Measurements from ENCODE around the gene IGSF9.
"Not testable (repeated sequence)": the region's sequence is repeated elsewhere in the genome, so short reads cannot be mapped to it uniquely, and the experiment has no call there.

IGSF9 gene

GRCh38 chr1:159918352-159919200, 26.8 kb downstream of the IGSF9 start:
- Mint-ChIP-seq H3K4me1 (ENCODE audit: low read depth) (peaks cover 74% of the 10 kb centered on the region), H3K9me3 (no peaks in the 10 kb centered on the region), H3K36me3 (ENCODE audit: low read depth) (peaks cover 92% of the 10 kb centered on the region), H3K27ac (peak overlapping the region; percentile 78), H3K4me3 (no peak overlapping the region), H3K27me3 (no peaks in the 10 kb centered on the region)
- no peak for DNase-seq

GRCh38 chr1:159917533-159918351, 27.7 kb downstream of the IGSF9 start:
- DNase-seq = no peak
- no peak overlapping the region for H3K4me3 Mint-ChIP-seq
- H3K9me3 Mint-ChIP-seq = no peaks in the 10 kb centered on the region
- peak overlapping the region; percentile 78 for H3K27ac Mint-ChIP-seq
- H3K36me3 Mint-ChIP-seq (ENCODE audit: low read depth) = peaks cover 83% of the 10 kb centered on the region
- H3K27me3 Mint-ChIP-seq = no peaks in the 10 kb centered on the region
- H3K4me1 Mint-ChIP-seq (ENCODE audit: low read depth) = peaks cover 71% of the 10 kb centered on the region

DNA sequence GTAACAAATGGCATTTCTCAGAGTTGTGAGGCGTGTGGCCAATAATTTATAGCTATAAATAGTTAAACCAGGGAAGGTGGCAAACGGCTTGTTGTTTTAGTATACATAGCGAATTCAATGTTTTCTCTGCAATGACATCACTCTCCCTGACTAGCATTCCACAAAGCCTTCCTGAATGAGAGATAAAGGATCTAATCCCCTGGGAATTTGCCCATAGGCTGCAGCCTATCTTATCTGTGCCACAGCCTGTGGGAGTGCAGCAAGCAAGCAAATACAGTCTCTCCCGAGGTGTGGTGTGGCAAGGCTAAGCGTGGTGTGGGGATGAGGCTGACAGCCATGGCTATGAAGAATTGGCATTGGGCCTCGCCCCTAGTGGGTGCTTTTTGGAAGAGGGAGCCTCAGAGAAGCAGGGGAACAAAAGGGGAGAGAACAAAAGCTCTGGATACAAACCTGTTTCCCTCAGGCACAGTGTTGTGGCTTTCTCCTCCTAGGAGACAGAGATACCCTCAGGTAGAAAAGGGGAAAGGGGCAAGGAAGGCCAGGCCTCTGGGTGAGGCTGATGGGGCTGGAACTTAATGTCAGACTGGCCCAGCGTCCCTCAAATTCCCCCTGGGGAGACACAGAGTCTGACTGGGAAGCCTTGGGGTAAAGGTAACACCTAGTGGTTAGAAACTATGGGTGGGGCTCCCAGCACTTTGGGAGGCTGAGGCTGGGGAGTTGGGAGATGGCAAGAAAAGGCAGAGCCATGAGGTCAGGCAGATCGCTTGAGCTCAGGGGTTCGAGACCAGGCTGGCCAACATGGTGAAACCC, 29.0 kb downstream of the IGSF9 start:
- Mint-ChIP-seq H3K9me3 (no peaks in the 10 kb centered on the region), H3K4me1 (ENCODE audit: low read depth) (peaks cover 71% of the 10 kb centered on the region), H3K27ac (peak overlapping the region; percentile 75), H3K4me3 (no peak overlapping the region), H3K27me3 (no peaks in the 10 kb centered on the region), H3K36me3 (ENCODE audit: low read depth) (peaks cover 70% of the 10 kb centered on the region)
- no peak for DNase-seq

DNA sequence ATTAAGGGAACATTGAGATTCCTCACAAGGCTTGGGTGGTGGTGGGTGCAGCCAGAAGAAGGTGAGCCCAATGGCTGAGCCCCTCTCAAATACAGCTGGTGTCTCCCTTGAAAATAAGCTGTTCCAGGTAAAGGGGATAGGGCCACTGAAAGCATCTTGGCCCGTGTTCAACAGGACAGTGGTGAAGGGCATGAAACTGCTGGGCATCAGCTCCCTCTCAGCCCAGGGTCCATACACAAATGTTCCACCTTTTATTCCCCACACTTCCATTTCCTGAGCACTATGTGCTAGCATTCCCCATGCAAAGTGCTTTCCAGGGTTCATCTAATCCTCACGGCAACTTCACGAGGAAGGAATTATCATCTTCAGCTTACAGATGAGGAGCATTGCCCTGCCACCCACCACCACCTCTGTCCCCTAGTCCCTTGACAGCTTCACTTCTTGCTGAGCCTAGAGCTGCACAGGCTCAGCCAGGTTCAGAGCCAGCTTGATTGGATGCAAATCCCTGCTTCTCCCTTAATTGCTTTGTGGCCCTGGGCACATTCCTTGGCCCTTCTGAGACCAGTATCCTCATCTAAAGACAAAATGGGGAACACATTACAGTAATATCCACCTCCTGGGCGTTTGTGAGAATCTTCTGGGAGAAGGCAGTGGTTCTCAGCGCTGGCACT, 29.7 kb downstream of the IGSF9 start:
- peaks cover 63% of the 10 kb centered on the region for H3K36me3 Mint-ChIP-seq (ENCODE audit: low read depth)
- no peak for DNase-seq
- no peak overlapping the region for H3K4me3 Mint-ChIP-seq
- H3K9me3 Mint-ChIP-seq = no peaks in the 10 kb centered on the region
- H3K27ac Mint-ChIP-seq = peak overlapping the region; percentile 75
- H3K4me1 Mint-ChIP-seq (ENCODE audit: low read depth) = peaks cover 71% of the 10 kb centered on the region
- H3K27me3 Mint-ChIP-seq = no peaks in the 10 kb centered on the region

- DNase-seq = no peak
- Mint-ChIP-seq H3K27me3 (no peaks in the 10 kb centered on the region), H3K4me3 (no peak overlapping the region), H3K36me3 (ENCODE audit: low read depth) (peaks cover 50% of the 10 kb centered on the region), H3K9me3 (no peaks in the 10 kb centered on the region), H3K4me1 (ENCODE audit: low read depth) (peaks cover 70% of the 10 kb centered on the region), H3K27ac (no peak overlapping the region)
Measured at GRCh38 chr1:159914252-159915018, 31.0 kb downstream of the IGSF9 start.

DNA sequence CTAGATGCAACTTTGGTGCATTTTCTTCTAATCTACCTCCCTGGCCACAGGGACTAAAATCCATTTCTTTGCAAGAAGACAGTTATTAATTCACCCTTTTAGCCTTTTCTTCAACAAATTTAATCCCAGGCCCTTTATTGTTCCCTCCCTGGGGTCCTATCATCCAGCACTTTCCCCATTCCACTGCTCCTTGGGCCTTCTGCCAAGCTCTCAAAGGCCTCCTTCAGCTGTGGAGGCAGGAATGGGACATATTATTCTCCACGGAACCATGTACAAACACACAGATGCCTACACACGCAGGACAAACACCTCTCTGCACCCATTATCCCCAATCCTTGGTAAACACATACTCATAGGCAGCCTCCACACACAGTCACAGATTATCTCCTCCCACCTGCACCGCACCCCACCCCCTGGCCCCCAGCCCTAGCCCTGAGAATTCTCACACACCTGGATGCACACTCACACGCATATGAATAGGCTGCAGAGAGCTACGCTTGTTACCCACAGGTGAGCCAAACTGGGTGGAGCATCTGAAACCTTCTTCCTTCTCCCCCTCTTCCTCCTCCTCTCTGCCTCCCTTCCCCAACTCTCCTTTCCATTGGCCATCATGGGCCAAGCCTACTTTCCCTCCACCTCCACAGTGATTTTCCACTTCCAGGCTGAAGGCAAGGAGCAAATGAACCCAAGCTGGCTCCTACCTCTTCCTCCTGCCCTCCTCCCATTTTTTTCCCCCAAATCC, 31.8 kb downstream of the IGSF9 start:
- H3K36me3 Mint-ChIP-seq (ENCODE audit: low read depth) = peaks cover 42% of the 10 kb centered on the region
- no peaks in the 10 kb centered on the region for H3K9me3 Mint-ChIP-seq
- DNase-seq = no peak
- peaks cover 64% of the 10 kb centered on the region for H3K4me1 Mint-ChIP-seq (ENCODE audit: low read depth)
- H3K27ac Mint-ChIP-seq = peak overlapping the region; percentile 2
- no peak overlapping the region for H3K4me3 Mint-ChIP-seq
- H3K27me3 Mint-ChIP-seq = no peaks in the 10 kb centered on the region

- no peak for DNase-seq
- peaks cover 52% of the 10 kb centered on the region for H3K4me1 Mint-ChIP-seq (ENCODE audit: low read depth)
- peak overlapping the region; percentile 87 for H3K27ac Mint-ChIP-seq
- H3K4me3 Mint-ChIP-seq = no peak overlapping the region
- H3K27me3 Mint-ChIP-seq = no peaks in the 10 kb centered on the region
- no peaks in the 10 kb centered on the region for H3K9me3 Mint-ChIP-seq
- peaks cover 22% of the 10 kb centered on the region for H3K36me3 Mint-ChIP-seq (ENCODE audit: low read depth)
Measured at GRCh38 chr1:159911326-159912070, 33.9 kb downstream of the IGSF9 start.

- DNase-seq = no peak
- no peaks in the 10 kb centered on the region for H3K9me3 Mint-ChIP-seq
- H3K4me3 Mint-ChIP-seq = no peak overlapping the region
- H3K27me3 Mint-ChIP-seq = no peaks in the 10 kb centered on the region
- H3K36me3 Mint-ChIP-seq (ENCODE audit: low read depth) = no peaks in the 10 kb centered on the region
- H3K4me1 Mint-ChIP-seq (ENCODE audit: low read depth) = peaks cover 37% of the 10 kb centered on the region
- H3K27ac Mint-ChIP-seq = peak overlapping the region; percentile 41
Measured at GRCh38 chr1:159908031-159908940, 37.1 kb downstream of the IGSF9 start.

- Mint-ChIP-seq H3K27me3 (no peaks in the 10 kb centered on the region), H3K4me1 (ENCODE audit: low read depth) (peaks cover 25% of the 10 kb centered on the region), H3K36me3 (ENCODE audit: low read depth) (no peaks in the 10 kb centered on the region), H3K9me3 (no peaks in the 10 kb centered on the region), H3K4me3 (no peak overlapping the region), H3K27ac (no peak overlapping the region)
- no peak for DNase-seq
Measured at GRCh38 chr1:159906960-159907359, 38.5 kb downstream of the IGSF9 start.

GRCh38 chr1:159904036-159904435, 41.4 kb downstream of the IGSF9 start:
- not testable (repeated sequence) for H3K4me3 Mint-ChIP-seq; H3K27ac Mint-ChIP-seq; H3K9me3 Mint-ChIP-seq; H3K36me3 Mint-ChIP-seq (ENCODE audit: low read depth); H3K4me1 Mint-ChIP-seq (ENCODE audit: low read depth); H3K27me3 Mint-ChIP-seq; DNase-seq

DNA sequence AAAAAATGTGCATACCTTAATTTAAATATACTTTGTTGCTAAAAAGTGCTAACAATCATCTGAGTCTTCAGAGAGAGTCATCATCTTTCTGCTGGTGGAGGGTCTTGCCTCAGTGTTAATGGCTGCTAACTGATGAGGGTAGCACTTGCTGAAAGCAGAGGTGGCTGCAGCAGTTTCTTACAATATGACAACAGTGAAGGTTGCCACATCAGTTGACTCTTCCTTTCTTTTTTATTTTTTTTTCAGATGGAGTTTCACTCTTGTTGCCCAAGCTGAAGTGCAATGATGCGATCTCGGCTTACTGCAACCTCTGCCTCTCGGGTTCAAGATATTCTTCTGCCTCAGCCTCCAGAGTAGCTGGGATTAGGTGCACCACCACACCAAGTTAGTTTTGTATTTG, 42.9 kb downstream of the IGSF9 start:
- H3K36me3 Mint-ChIP-seq (ENCODE audit: low read depth) = no peaks in the 10 kb centered on the region
- H3K4me1 Mint-ChIP-seq (ENCODE audit: low read depth) = no peaks in the 10 kb centered on the region
- no peak overlapping the region for H3K27ac Mint-ChIP-seq

More for the DNA sequence above, 42.9 kb downstream of the IGSF9 start:
- no peaks in the 10 kb centered on the region for H3K27me3 Mint-ChIP-seq
- no peak overlapping the region for H3K4me3 Mint-ChIP-seq
- H3K9me3 Mint-ChIP-seq = no peaks in the 10 kb centered on the region
- DNase-seq = no peak

Measured in activated T-cell treated with anti-CD3 and anti-CD28 coated beads, Interleukin-2, amount 50 U/mL, for 24 hours (primary cell).